ENCODE results near the gene DNAJC3. TPM values are rescaled to one million over a fixed set of nuclear protein-coding genes. Genes with fewer than 3 reads are reported as not detected.
"Not testable (repeated sequence)": the region's sequence is repeated elsewhere in the genome, so short reads cannot be mapped to it uniquely, and the experiment has no call there.

Gene DNAJC3
- total RNA-seq, 1 experiment from 2014 or later: 12.2 TPM

DNA sequence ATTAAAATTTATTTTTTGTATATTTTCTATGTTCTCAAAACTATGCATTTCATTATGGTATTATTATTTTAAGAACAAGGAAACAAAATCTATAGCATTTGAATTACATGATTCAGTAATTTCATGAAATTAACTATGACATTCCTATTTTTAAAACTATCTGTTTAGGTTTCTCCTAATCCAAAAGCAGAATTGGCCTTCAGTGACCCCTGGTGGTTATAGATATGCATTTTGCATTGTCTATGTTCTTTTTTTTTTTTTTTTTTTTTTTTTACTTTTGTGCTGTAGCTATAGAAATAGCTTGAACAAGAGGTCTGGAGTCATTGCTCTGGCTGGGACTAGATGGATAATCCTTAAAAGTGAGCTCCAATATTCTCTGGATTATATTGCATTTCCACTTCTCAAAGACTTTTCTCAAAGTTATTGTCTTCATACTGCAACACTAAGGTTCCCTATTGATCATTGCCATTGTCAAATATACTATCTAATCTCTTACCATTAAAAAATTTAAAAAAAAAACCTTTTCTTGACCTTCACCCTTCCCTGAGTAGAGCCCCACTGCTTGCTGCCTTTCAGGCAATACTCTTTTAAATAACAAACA lies 15.9 kb upstream of the DNAJC3 start:
- DNase-seq (ENCODE audit: low read depth): peak; percentile 43
- in situ Hi-C loops (cut with HindIII; ENCODE audit: low pct_unique_long_range_greater_than_20kb, low sequenced_read_pairs): no loop called here

DNA sequence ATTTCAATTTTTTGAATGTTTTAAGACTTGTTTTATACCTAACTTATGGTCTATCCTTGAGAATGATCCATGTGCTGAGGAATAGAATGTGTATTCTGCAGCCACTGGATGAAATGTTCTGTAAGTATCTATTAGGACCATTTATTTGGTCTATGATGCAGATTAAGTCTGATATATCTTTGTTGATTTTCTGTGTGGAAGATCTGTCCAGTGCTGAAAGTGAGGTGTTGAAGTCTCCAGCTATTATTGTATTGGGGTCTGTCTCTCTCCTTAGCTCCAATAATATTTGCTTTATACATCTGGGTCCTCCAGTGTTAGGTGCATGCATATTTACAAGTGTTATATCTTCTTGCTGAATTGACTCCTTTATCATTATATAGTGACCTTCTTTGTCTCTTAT lies 9.7 kb upstream of the DNAJC3 start:
- in situ Hi-C loops (cut with HindIII; ENCODE audit: low pct_unique_long_range_greater_than_20kb, low sequenced_read_pairs); DNase-seq (ENCODE audit: low read depth): not testable (repeated sequence)

DNA sequence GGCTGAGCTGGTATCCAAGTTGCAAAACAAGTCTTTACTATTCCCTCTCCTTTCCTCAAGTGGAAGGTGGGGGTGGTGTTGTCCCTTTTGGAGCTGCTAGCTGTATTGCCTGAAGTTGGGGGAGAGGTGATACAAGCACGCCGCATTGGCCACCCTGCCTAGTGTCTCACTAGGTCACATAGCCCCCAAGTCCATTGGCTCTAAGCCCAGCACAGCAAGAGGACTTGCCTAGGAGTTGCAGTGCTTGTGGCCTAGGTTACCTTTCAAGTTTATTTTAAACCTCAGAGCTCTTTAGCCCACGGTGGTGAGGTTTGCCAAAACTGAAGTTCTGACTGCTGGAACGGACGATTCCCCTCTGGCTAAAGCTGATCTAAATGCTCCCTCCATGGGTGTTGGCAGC lies 5.3 kb upstream of the DNAJC3 start:
- in situ Hi-C loops (cut with HindIII; ENCODE audit: low pct_unique_long_range_greater_than_20kb, low sequenced_read_pairs): no loop called here
- DNase-seq (ENCODE audit: low read depth): no peak

DNA sequence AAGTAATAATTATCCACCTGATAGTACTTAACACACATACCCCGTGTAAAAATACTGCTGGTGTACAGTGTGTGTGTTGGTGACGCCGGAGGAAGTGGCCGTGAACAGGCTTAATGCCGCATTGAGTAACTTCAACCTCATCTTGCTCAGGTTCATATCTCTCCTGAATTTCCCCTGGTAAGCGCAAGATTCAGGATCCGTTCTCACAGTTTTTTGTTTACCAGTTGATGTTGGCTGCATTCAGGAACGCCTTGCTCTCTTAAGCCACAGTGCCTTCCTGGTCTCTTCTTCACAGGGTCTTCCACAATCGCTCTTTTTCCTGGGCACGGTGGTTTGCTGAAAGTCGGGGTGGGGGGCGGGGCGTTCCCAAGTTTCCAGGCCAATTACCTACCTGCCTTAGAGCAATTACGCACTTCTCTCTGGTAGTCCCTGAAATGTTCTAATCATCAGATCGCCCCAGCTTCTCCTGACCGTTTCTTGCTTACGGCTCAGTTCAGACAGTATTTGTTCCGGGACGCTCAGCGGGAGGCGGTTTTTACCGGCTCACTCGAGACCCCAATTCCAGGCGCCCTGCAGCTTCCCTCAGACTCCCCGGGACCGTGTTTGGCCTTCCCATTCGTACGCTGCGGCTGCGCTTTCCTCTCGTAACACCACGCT lies 706 bp upstream of the DNAJC3 start:
- in situ Hi-C loops (cut with HindIII; ENCODE audit: low pct_unique_long_range_greater_than_20kb, low sequenced_read_pairs): no loop called here
- no peak for DNase-seq (ENCODE audit: low read depth)

DNA sequence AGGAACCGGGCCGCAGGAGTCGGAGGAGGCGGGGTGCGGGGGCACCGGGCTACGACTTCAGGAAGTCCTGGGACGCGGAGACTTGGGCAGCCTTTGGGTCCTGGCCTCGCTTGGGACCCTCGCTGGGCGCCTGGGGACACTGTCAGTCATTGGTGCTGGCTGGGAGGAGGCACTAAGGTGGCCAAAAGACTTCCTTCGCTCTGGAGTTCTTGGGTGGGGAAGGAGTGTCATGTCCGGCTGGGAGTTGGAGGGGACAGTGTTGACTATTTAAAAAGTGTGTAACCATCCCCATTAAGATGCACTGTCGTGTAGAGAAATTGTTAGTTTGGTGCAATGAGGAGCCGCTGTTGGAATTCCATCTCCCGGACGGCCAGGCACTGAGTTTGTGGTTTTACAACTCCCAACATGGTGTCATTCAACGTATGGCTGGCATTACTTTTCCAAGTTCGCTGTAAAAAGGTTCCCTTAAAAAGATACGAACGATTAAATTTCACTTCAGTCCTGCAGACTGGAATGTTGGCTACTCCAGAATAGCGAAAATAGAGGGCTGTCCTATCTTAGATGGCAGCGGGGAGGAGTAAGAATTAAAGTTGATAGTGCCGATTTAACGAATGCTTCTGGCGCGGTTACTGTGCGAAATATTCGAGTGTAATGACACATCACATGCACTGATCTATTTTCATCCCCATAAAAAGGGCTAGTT lies 776 bp downstream of the DNAJC3 start:
- in situ Hi-C loops (cut with HindIII; ENCODE audit: low pct_unique_long_range_greater_than_20kb, low sequenced_read_pairs): no loop called here
- DNase-seq (ENCODE audit: low read depth): peak; percentile 27

DNA sequence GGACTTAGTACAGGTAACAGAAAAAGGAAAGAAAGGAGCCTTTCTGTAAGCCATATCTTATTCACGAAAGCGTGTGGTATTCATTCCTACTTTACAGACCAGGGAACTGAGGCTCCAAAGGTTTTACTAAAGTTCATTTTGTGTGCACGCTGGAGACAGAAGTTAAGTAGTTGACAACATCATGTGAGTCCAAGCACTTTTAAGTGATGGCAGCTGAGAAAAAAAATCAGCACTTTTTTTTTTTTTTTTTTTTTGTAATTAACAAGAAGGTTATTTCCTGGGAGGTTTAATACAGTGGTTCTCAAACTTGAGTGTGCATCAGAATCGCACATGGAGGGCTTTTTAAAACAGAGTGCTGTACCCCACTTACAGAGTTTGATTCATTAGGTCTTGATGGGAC lies 2.0 kb downstream of the DNAJC3 start:
- in situ Hi-C loops (cut with HindIII; ENCODE audit: low pct_unique_long_range_greater_than_20kb, low sequenced_read_pairs): no loop called here
- DNase-seq (ENCODE audit: low read depth): no peak

DNA sequence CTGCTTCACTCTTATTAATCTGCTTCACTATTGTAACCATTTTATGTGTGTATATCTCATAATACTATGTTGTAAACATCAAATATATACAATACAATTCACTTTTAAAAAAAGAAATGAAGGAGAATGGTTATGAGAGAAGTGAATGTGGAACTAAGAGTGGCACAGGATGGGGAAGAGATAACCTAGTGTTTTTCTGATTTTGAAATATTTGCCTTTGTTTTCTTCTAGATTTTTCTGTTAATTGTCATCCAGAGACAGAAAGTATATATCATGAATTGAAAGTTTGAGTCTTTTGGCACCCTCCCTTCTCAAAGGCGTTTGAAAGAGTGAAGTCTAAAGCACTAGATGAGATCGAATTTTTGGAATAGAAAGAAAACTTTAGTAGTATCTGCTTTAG lies 2.8 kb downstream of the DNAJC3 start:
- no peak for DNase-seq (ENCODE audit: low read depth)
- in situ Hi-C loops (cut with HindIII; ENCODE audit: low pct_unique_long_range_greater_than_20kb, low sequenced_read_pairs): no loop called here

DNA sequence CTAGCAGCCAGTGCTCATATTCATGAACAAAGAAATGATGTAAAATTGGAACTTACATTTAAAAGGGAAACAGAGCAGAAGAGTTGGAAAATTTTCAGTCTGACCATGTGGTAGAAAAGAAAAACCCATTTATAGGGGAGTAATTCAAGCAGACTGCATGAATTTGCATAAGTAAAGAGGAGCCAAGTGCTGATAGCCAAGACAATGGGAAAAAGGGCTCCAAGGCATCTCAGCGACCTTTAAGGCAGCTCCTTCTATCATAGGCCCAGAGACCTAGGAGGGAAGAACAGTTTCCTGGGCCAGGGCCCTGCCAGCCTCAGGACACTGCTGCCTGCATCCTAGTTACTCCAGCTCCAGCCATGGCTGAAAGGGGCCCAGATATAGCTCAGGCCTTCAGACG lies 7.5 kb downstream of the DNAJC3 start:
- no peak for DNase-seq (ENCODE audit: low read depth)
- in situ Hi-C loops (cut with HindIII; ENCODE audit: low pct_unique_long_range_greater_than_20kb, low sequenced_read_pairs): no loop called here

DNA sequence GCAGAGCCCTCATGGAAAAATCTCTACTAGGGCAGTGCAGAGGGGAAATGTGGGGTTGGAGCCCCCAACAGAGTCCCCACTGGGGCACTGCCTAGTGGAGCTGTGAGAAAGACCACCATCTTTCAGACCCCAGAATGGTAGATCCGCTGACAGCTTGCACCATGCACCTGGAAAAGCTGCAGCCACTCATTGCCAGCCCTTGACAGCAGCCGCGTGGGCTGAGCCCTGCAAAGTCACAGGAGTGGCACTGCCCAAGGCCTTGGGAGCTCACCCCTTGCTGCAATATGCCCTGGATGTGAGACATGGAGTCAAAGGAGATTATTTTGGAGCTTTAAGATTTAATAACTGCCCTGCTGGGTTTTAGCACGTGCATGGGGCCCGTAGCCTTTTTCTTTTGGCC lies 8.0 kb downstream of the DNAJC3 start:
- in situ Hi-C loops (cut with HindIII; ENCODE audit: low pct_unique_long_range_greater_than_20kb, low sequenced_read_pairs); DNase-seq (ENCODE audit: low read depth): not testable (repeated sequence)

DNA sequence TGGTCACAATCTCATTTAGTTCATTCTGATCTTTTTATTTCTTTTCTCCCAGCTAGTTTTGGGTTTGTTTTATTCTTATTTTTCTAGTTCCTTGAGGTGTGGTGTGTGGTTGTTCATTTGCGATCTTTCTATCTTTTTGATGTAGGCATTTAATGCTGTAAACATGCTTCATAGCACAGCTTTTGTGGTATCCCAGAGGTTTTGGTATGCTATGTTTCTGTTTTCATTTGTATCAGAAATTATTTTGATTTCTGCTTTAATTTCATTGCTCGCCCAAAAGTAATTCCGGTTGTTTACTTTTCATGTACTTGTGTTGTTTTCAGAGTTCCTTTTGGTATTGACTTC lies 12.6 kb downstream of the DNAJC3 start:
- in situ Hi-C loops (cut with HindIII; ENCODE audit: low pct_unique_long_range_greater_than_20kb, low sequenced_read_pairs): no loop called here
- DNase-seq (ENCODE audit: low read depth): no peak

DNA sequence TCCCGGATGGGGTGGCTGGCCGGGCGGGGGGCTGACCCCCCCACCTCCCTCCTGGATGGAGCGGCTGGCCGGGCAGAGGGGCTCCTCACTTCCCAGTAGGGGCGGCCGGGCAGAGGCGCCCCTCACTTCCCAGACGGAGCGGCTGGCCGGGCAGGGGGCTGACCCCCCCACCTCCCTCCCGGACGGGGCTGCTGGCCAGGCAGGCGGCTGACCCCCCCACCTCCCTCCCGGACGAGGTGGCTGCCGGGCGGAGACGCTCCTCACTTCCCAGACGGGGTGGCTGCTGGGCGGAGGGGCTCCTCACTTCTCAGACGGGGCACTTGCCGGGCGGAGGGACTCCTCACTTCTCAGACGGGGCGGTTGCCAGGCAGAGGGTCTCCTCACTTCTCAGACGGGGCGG lies 14.0 kb downstream of the DNAJC3 start:
- DNase-seq (ENCODE audit: low read depth); in situ Hi-C loops (cut with HindIII; ENCODE audit: low pct_unique_long_range_greater_than_20kb, low sequenced_read_pairs): not testable (repeated sequence)

DNA sequence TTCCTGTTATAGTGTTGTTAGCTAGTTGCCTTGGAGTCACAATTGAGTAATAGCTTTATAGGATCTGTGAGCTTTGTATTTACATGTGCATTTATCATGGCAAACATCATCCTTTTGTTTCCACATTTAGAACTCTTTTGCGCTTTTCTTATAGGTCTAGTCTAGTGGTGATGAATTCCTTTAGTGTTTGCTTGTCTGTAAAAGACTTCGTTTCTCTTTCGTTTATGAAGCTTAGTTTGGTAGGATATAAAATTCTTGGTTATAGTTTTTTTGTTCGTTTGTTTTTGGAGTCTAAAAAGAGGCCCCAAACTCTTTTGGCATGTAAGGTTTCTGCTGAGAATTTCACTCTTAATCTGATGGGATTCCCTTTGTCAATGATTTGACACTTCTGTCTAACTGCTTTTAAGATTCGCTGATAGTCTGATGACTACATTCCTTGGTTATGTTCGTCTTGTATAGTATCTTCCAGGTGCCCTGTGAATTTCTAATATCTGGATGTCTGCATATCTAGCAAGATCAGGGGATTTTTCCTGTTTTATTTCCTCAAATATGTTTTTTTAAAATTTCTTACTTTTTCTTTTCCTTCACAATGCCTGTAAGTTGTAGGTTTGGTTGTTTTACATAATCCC lies 20.2 kb downstream of the DNAJC3 start:
- in situ Hi-C loops (cut with HindIII; ENCODE audit: low pct_unique_long_range_greater_than_20kb, low sequenced_read_pairs): no loop called here

DNA sequence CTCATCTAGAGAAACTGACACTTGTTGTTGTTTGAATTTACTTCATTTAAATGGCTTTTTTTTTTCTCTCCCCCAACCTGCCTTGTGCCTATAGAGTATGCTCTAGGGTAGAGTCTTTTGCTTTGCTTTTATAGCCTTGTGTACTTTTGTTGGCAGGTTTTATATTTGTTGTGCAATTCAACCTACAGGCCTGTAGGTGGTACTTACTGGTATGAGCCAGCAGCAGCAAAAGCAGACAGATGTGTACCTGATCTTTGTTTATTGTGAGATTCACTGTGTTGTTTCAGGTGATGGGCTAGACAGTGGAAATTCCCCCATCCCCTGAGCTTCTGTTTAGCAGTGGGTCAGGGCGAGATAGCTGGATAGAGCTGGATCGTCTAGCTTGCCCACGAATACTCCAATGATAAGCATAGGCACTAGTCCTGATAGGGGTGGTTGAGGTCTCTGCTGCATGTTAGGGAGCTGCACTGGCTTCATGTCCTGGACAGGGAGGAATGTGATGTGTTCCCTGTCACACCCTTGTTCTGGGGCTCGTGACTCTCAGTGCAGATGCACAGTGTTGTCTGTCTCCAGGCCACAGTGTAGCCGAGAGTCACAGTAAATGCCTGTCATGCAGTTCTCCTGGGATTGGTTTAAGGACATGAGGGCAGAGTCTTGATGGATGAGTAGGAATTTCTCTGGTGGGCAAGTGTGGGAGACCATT lies 21.3 kb downstream of the DNAJC3 start:
- in situ Hi-C loops (cut with HindIII; ENCODE audit: low pct_unique_long_range_greater_than_20kb, low sequenced_read_pairs): no loop called here
- DNase-seq (ENCODE audit: low read depth): no peak

More for the DNA sequence above, 20.2 kb downstream of the DNAJC3 start:
- DNase-seq (ENCODE audit: low read depth): no peak

DNA sequence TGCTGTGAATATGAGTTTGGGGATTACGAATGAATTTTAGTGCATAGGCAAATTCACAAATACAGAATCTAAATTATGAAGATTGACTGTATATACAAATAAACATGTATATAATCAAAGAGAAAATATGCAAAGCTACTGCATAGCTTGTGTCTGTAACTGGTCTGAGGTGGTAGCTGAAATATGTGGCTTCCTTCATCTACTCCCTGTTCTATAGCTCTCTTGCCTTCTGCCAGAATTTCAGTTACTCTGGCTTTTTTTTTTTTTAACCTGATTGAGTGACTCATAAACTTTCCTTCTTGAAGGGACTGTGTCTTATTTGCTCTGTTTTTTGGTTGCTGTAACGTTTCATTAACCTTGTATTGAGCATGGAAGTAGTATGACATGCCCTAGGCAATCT lies 26.6 kb downstream of the DNAJC3 start:
- in situ Hi-C loops (cut with HindIII; ENCODE audit: low pct_unique_long_range_greater_than_20kb, low sequenced_read_pairs): no loop called here
- DNase-seq (ENCODE audit: low read depth): no peak

DNA sequence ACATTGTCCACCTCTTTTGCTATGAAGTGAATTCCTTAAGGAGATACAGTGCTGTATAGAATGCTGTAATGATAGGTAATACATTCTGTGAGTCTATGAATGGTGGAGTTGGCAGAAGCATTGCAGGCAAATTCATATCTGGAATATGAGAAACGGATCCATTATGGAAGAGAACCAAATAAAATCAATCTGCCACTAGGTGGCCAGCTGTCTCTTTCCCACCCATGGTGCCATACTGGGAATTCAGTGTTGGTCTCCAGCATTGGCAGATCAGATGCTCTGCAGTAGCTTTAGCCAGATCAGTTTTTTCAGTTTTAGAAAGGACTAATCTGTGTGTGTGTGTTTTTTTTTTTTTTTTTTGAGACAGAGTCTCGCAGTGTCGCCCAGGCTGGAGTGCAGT lies 27.6 kb downstream of the DNAJC3 start:
- DNase-seq (ENCODE audit: low read depth): no peak
- in situ Hi-C loops (cut with HindIII; ENCODE audit: low pct_unique_long_range_greater_than_20kb, low sequenced_read_pairs): no loop called here

DNA sequence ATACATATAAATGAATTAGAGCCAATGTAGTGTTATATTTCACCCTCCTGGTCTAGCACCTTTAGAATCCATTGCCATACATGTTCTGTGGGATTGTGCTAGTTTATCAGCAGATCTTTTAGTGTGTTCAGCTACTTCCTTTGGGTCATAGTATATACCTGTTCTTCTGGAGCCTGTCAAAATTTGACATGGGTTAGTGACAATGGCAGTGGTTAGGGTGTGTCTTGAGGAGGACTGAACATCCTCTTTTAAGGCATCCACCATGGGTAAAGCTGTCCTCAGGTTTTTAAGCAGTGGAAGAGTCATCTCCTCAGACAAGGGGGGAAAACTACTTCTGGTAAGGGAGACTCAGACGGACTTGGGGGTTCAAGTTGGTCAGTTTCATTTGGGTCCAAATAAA lies 29.4 kb downstream of the DNAJC3 start:
- DNase-seq (ENCODE audit: low read depth): no peak
- in situ Hi-C loops (cut with HindIII; ENCODE audit: low pct_unique_long_range_greater_than_20kb, low sequenced_read_pairs): no loop called here

DNA sequence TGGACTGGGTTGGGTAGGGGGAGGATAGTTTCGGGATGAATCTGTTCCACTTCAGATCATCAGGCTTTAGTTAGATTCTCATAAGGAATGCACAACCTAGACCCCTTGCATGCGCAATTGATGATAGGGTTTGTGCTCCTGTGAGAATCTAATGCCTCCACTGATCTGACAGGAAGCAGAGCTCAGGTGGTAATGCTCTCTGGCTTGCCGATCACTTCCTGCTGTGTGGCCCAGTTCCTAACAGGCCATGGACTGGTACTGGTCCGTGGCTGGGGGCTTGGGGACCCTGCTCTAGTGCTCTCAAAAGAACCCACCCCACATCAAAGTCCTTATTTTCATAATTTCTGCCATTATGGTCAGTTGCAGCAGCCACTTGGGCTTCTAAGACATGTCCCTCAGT lies 30.1 kb downstream of the DNAJC3 start:
- in situ Hi-C loops (cut with HindIII; ENCODE audit: low pct_unique_long_range_greater_than_20kb, low sequenced_read_pairs): no loop called here
- no peak for DNase-seq (ENCODE audit: low read depth)

DNA sequence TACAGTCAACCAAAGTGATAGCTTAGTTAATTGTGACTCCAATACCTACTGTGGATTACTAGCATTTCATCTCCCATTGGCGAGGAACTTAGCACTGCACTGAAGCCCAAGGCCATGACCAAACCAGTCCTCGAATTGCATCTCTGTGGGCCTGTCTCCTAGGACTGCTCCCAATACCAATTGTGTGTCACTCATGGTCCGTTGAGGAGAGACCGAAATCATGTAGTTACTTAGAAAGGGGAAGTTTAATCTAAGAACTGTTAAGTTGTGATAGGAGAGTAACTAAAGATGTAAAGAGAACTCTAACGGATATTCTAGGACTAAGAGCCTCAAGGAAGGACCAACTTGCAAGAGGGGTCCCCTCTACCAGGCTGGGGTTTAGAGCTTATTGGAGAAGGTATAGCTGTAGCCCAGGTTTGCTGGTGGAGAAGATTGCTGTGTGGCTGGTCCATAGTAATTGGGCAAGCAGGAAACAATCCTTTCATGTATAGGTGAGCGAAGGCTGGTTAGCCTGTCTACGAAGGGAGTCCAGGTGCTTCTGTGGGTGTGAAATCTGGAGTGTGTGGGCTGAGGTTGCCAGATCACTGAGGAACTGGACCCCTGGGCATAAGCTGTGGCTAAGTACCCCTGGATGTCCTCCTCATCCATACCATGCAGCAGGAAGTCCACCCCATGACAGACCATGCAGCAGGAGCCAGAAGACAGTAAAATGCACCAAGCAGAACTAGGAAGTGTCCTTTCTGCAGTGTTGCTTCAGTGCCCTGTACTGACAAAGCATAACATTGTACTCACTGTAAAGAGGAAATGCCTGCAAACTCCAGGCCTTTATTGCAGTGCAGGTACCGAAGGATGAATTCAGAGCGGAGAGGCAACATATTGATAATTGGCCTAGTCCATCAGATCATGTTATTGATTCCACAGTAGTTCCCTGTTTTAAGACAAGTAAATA lies 30.8 kb downstream of the DNAJC3 start:
- in situ Hi-C loops (cut with HindIII; ENCODE audit: low pct_unique_long_range_greater_than_20kb, low sequenced_read_pairs): no loop called here
- no peak for DNase-seq (ENCODE audit: low read depth)

Data from Caki2 (cell line).